ENCODE data around the gene AUTS2.
A peak's percentile ranks its signal among the peaks of the same experiment; 100 is the strongest.

AUTS2 gene

GRCh38 chr7:70094831-70095230, 496.6 kb downstream of the AUTS2 start:
- ChIA-PET POLR2A (no interaction called here), CTCF (no interaction called here)
- no peak for DNase-seq (ENCODE audit: extremely low spot score)
- TF ChIP-seq LEF1 (IDR thresholded peaks at IDR 0.05; ENCODE audit: borderline replicate concordance): no peak

- TF ChIP-seq FOXA1 (IDR thresholded peaks at IDR 0.05): no peak
- 0 out of 2 replicates have a peak, but pooled peaks have one; percentile 5 for TF ChIP-seq CTBP1 (IDR thresholded peaks at IDR 0.05; ENCODE audit: borderline replicate concordance)
- peak; percentile 25 for DNase-seq (ENCODE audit: extremely low spot score)
- ChIA-PET POLR2A (no interaction called here), CTCF (no interaction called here)
These were observed 499.4 kb downstream of the AUTS2 start for GRCh38 chr7:70097645-70098044.

- POLR2A ChIA-PET: no interaction called here
- DNase-seq (ENCODE audit: extremely low spot score): peak; percentile 53
- TF ChIP-seq HDGF (IDR thresholded peaks at IDR 0.05; ENCODE audit: borderline replicate concordance) (no peak), PKNOX1 (IDR thresholded peaks at IDR 0.05) (peak; percentile 56), ARNT (IDR thresholded peaks at IDR 0.05) (no peak), ZNF384 (IDR thresholded peaks at IDR 0.05) (no peak), TARDBP (IDR thresholded peaks at IDR 0.05) (no peak), NFRKB (IDR thresholded peaks at IDR 0.05) (no peak), FOXA1 (IDR thresholded peaks at IDR 0.05) (no peak)
- CTCF ChIA-PET: no interaction called here
These were observed 499.9 kb downstream of the AUTS2 start for GRCh38 chr7:70098133-70098561.

- TF ChIP-seq ZNF384 (IDR thresholded peaks at IDR 0.05) (no peak), FOXM1 (IDR thresholded peaks at IDR 0.05; ENCODE audit: borderline replicate concordance) (no peak), SUZ12 (IDR thresholded peaks at IDR 0.05) (no peak), PKNOX1 (IDR thresholded peaks at IDR 0.05) (no peak)
- CTCF ChIA-PET: no interaction called here
- POLR2A ChIA-PET: no interaction called here
- DNase-seq (ENCODE audit: extremely low spot score): no peak
These were observed 500.8 kb downstream of the AUTS2 start for GRCh38 chr7:70098905-70099672.

- ChIA-PET POLR2A (no interaction called here), CTCF (interaction anchor here (0.6 kb wide), 1 partner anchor 27 kb away, joined by 3 read pairs; no protein-coding TSS in a partner anchor)
- TF ChIP-seq SUZ12 (IDR thresholded peaks at IDR 0.05) (no peak), NFRKB (IDR thresholded peaks at IDR 0.05) (no peak), FOXM1 (IDR thresholded peaks at IDR 0.05; ENCODE audit: borderline replicate concordance) (no peak), BHLHE40 (IDR thresholded peaks at IDR 0.05; ENCODE audit: borderline replicate concordance) (no peak), ARNT (IDR thresholded peaks at IDR 0.05) (no peak), SP1 (IDR thresholded peaks at IDR 0.05) (no peak), L3MBTL2 (conservative IDR thresholded peaks at IDR 0.05) (no peak), ELF4 (IDR thresholded peaks at IDR 0.05) (no peak), FOXA1 (IDR thresholded peaks at IDR 0.05) (no peak), CTBP1 (IDR thresholded peaks at IDR 0.05; ENCODE audit: borderline replicate concordance) (no peak), LEF1 (IDR thresholded peaks at IDR 0.05; ENCODE audit: borderline replicate concordance) (no peak), TARDBP (IDR thresholded peaks at IDR 0.05) (no peak), PKNOX1 (IDR thresholded peaks at IDR 0.05) (no peak), FOXK2 (IDR thresholded peaks at IDR 0.05) (no peak), HDGF (IDR thresholded peaks at IDR 0.05; ENCODE audit: borderline replicate concordance) (no peak), ZNF384 (IDR thresholded peaks at IDR 0.05) (no peak)
- no peak for DNase-seq (ENCODE audit: extremely low spot score)
These were observed 506.0 kb downstream of the AUTS2 start for GRCh38 chr7:70104243-70104642.

GRCh38 chr7:70113078-70113477, 514.8 kb downstream of the AUTS2 start:
- no peak for DNase-seq (ENCODE audit: extremely low spot score)
- TF ChIP-seq CTBP1 (IDR thresholded peaks at IDR 0.05; ENCODE audit: borderline replicate concordance) (no peak), LEF1 (IDR thresholded peaks at IDR 0.05; ENCODE audit: borderline replicate concordance) (no peak), ARNT (IDR thresholded peaks at IDR 0.05) (no peak)
- ChIA-PET CTCF (no interaction called here), POLR2A (no interaction called here)

DNA sequence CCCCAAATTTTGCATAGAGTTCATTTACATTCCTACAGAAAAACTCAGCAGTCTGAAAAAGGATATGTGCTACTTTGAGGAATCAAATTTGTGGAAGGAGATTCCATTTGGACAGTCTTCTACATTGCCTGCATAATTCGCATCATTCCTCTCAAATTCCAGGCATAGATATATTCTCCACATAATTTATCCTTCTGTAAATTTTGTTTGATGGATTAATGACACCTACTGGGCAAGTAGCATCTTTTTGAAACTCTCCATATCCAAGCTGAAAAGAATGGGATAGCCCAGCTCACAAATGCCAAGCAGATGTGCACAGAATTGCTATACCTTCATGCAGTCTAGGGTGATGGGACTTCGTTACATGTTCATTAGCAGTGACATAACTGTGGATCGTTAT, 515.3 kb downstream of the AUTS2 start:
- TF ChIP-seq NFRKB (IDR thresholded peaks at IDR 0.05): no peak
- no peak for TF ChIP-seq ZNF384 (IDR thresholded peaks at IDR 0.05)
- TF ChIP-seq BHLHE40 (IDR thresholded peaks at IDR 0.05; ENCODE audit: borderline replicate concordance): no peak
- no peak for TF ChIP-seq L3MBTL2 (conservative IDR thresholded peaks at IDR 0.05)
- TF ChIP-seq ELF4 (IDR thresholded peaks at IDR 0.05): no peak
- no peak for TF ChIP-seq PKNOX1 (IDR thresholded peaks at IDR 0.05)
- no peak for TF ChIP-seq LEF1 (IDR thresholded peaks at IDR 0.05; ENCODE audit: borderline replicate concordance)
- no peak for TF ChIP-seq CTBP1 (IDR thresholded peaks at IDR 0.05; ENCODE audit: borderline replicate concordance)
- TF ChIP-seq FOXA1 (IDR thresholded peaks at IDR 0.05): no peak
- no peak for TF ChIP-seq SUZ12 (IDR thresholded peaks at IDR 0.05)
- no peak for TF ChIP-seq HDGF (IDR thresholded peaks at IDR 0.05; ENCODE audit: borderline replicate concordance)
- TF ChIP-seq FOXK2 (IDR thresholded peaks at IDR 0.05): no peak
- no peak for TF ChIP-seq FOXM1 (IDR thresholded peaks at IDR 0.05; ENCODE audit: borderline replicate concordance)
- no peak for TF ChIP-seq SP1 (IDR thresholded peaks at IDR 0.05)
- no peak for TF ChIP-seq ARNT (IDR thresholded peaks at IDR 0.05)
- TF ChIP-seq TARDBP (IDR thresholded peaks at IDR 0.05): no peak
- CTCF ChIA-PET: no interaction called here
- no peak for DNase-seq (ENCODE audit: extremely low spot score)
- POLR2A ChIA-PET: no interaction called here
